Panc1 (cell line): ENCODE data around the gene RGS3. TPM values are rescaled to one million over a fixed set of nuclear protein-coding genes. Genes with fewer than 3 reads are reported as not detected.
"Not testable (repeated sequence)": the region's sequence is repeated elsewhere in the genome, so short reads cannot be mapped to it uniquely, and the experiment has no call there.

Experiments used
- ATAC-seq: fragments of 200-7000 bp; cut with Tn5 transposase; 2 replicates; pipeline ENCODE4 v1.9.1; 2020; ENCODE audit warnings: mild to moderate bottlenecking, moderate library complexity
- BruUV-seq: library from RNA; stranded (reverse); fragments of 400-500 nt; replicated peaks from 2 replicates; lab custom pipeline; 2021; lab: Mats Ljungman, UMichigan
- CTCF ChIA-PET: fragments of 300-600 bp; sonication (Branson Sonifier 250); formaldehyde crosslinking; loops from one replicate; lab custom pipeline; 2022; ENCODE audit warnings: antibody characterized with exemption; lab: Charles Lee
- POLR2A ChIA-PET: fragments of 300-600 bp; sonication (Branson Sonifier 250); formaldehyde crosslinking; loops from one replicate; lab custom pipeline; 2022; ENCODE audit warnings: antibody characterized with exemption; lab: Charles Lee
- DNase-seq: peaks from one replicate; pipeline ENCODE4 v3.0.0-alpha.2; 2010; ENCODE audit warnings: low read depth, low spot score
- H3K27ac ChIP-seq: 2 replicates; pipeline ENCODE4 v1.5.1; 2011; ENCODE audit warnings: mild to moderate bottlenecking, low read length, inconsistent platforms
- H3K27me3 ChIP-seq: fragments of 200-500 bp; sonication (Bioruptor generic); 2 replicates; pipeline ENCODE4 v1.6.0; 2014; ENCODE audit warnings: low read length, inconsistent platforms; ENCODE audit not compliant: control insufficient read depth, insufficient read depth
- H3K36me3 ChIP-seq: fragments of 200-500 bp; sonication (Bioruptor generic); 2 replicates; pipeline ENCODE4 v1.5.1; 2014; ENCODE audit warnings: inconsistent platforms, mild to moderate bottlenecking, low read length, moderate library complexity; ENCODE audit not compliant: control insufficient read depth, insufficient read depth
- H3K4me1 ChIP-seq: 2 replicates; pipeline ENCODE4 v1.5.1; 2011; ENCODE audit warnings: inconsistent platforms, mild to moderate bottlenecking, low read length, moderate library complexity; ENCODE audit not compliant: control insufficient read depth, insufficient read depth
- H3K4me3 ChIP-seq, 2 experiments: 2 replicates each; pipeline ENCODE4 v1.5.1; 2011 to 2012; ENCODE audit warnings: low read depth in 2 of 2, low read length in 2 of 2, mild to moderate bottlenecking in 2 of 2, inconsistent platforms in 1 of 2, moderate library complexity in 1 of 2
- H3K9me3 ChIP-seq: fragments of 200-500 bp; sonication (Bioruptor generic); 2 replicates; pipeline ENCODE4 v1.5.1; 2014; ENCODE audit warnings: low read depth, mild to moderate bottlenecking, inconsistent platforms, low read length, moderate library complexity; ENCODE audit not compliant: control insufficient read depth, insufficient read depth
- CTCF ChIP-seq: fragments of 450-650 bp; IDR thresholded peaks from 2 replicates; pipeline ENCODE4 v1.5.1; 2017; ENCODE audit warnings: mild to moderate bottlenecking
- POLR2AphosphoS5 ChIP-seq: IDR thresholded peaks from 2 replicates; pipeline ENCODE4 v1.6.1; 2012; ENCODE audit warnings: mild to moderate bottlenecking, low read depth, low read length, moderate library complexity
- REST ChIP-seq, 2 experiments: IDR thresholded peaks; 2 replicates each; pipeline ENCODE4 v1.6.1; 2011 to 2012; ENCODE audit warnings: low read depth in 2 of 2, control low read depth in 1 of 2, low read length in 1 of 2, mild to moderate bottlenecking in 1 of 2, moderate library complexity in 1 of 2; ENCODE audit not compliant: insufficient read depth in 1 of 2
- SIN3A ChIP-seq: IDR thresholded peaks from 2 replicates; pipeline ENCODE4 v1.6.1; 2012; ENCODE audit warnings: low read depth, mild to moderate bottlenecking, low read length, moderate library complexity, borderline replicate concordance; ENCODE audit not compliant: insufficient read depth
- TCF7L2 ChIP-seq: IDR thresholded peaks from 2 replicates; pipeline ENCODE4 v1.6.1; 2011; ENCODE audit warnings: mild to moderate bottlenecking, low read depth, low read length, inconsistent platforms
- in situ Hi-C: cut with HindIII; loops from 2 replicates; pipeline ENCODE4 v1.10.0; 2016; ENCODE audit warnings: low sequenced_read_pairs, low pct_unique_long_range_greater_than_20kb
- intact Hi-C: fragments of 100-400 bp; cut with micrococcal nuclease; formaldehyde crosslinking; loops from one replicate; pipeline ENCODE4 v1.10.0; 2022; ENCODE audit not compliant: unreplicated experiment
- total RNA-seq: library from RNA; stranded (reverse); gene quantifications from one replicate; pipeline ENCODE4 v1.2.1, GENCODE V29; 2021; ENCODE audit not compliant: unreplicated experiment

The RGS3 gene
- total RNA-seq, 1 experiment from 2014 or later: 15.1 TPM

GRCh38 chr9:113548221-113549041 is 84.9 kb downstream of the RGS3 start:
- Histone ChIP-seq H3K27me3 (no peaks in the 10 kb centered on the region), H3K36me3 (no peaks in the 10 kb centered on the region), H3K9me3 (no peaks in the 10 kb centered on the region), H3K4me3 (no peak overlapping the region), H3K4me1 (no peaks in the 10 kb centered on the region), H3K27ac (no peak overlapping the region)
- TF ChIP-seq TCF7L2 (no peak), SIN3A (no peak)
- ChIA-PET POLR2A (no interaction called here), CTCF (no interaction called here)
- ATAC-seq: peak; percentile 48; the same call in 1 of the 2 replicates
- no peak for DNase-seq
- BruUV-seq: no TSS peak
- in situ Hi-C loops: no loop called here
- intact Hi-C loops: no loop called here

GRCh38 chr9:113549892-113550291 is 86.4 kb downstream of the RGS3 start:
- ATAC-seq, H3K4me1 ChIP-seq, BruUV-seq, H3K4me3 ChIP-seq, H3K27me3 ChIP-seq, intact Hi-C loops, H3K27ac ChIP-seq, H3K36me3 ChIP-seq, DNase-seq, H3K9me3 ChIP-seq, POLR2A ChIA-PET, CTCF ChIA-PET, in situ Hi-C loops: not testable (repeated sequence)

GRCh38 chr9:113556877-113557593 is 93.5 kb downstream of the RGS3 start:
- no peak for ATAC-seq
- intact Hi-C loops: no loop called here
- in situ Hi-C loops: no loop called here
- Histone ChIP-seq H3K4me1 (no peaks in the 10 kb centered on the region), H3K27ac (no peak overlapping the region), H3K9me3 (no peaks in the 10 kb centered on the region), H3K36me3 (no peaks in the 10 kb centered on the region), H3K4me3 (no peak overlapping the region), H3K27me3 (no peaks in the 10 kb centered on the region)
- CTCF ChIA-PET: no interaction called here
- BruUV-seq: no TSS peak
- DNase-seq: no peak
- POLR2A ChIA-PET: interaction anchor here (0.6 kb wide), 1 partner anchor 65 kb away, joined by 7 read pairs; no protein-coding TSS in a partner anchor
- TF ChIP-seq REST (IDR thresholded peaks at IDR 0.05; ENCODE audit: insufficient read depth in 1 of 2, low read depth in 2 of 2, low read length in 1 of 2): no peak
- TF ChIP-seq POLR2AphosphoS5: no peak
- TF ChIP-seq CTCF: no peak
- TF ChIP-seq TCF7L2: no peak
- TF ChIP-seq SIN3A: no peak
